Endothelial cell of umbilical vein (primary cell): ENCODE data around the gene TFAP2E. TPM values are rescaled to one million over a fixed set of nuclear protein-coding genes. Genes with fewer than 3 reads are reported as not detected.

ENCODE experiments used
- BruUV-seq: library from RNA; stranded (reverse); fragments of 400-500 nt; replicated peaks from 2 replicates; lab custom pipeline; 2021; lab: Mats Ljungman, UMichigan
- CTCF ChIA-PET: fragments of 300-600, 350-600 bp; sonication (Branson Sonifier 250); formaldehyde crosslinking; loops from one replicate; lab custom pipeline; 2021; ENCODE audit warnings: antibody characterized with exemption, inconsistent platforms; lab: Charles Lee
- POLR2A ChIA-PET: fragments of 300-600, 350-600 bp; sonication (Branson Sonifier 250); formaldehyde crosslinking; loops from one replicate; lab custom pipeline; 2021; ENCODE audit warnings: antibody characterized with exemption, inconsistent platforms; lab: Charles Lee
- DNase-seq: peaks from one replicate; pipeline ENCODE4 v3.0.0-alpha.2; 2011; ENCODE audit warnings: low read depth, low spot score
- FAIRE-seq: peaks from 2 replicates; lab custom pipeline; 2011; peaks lifted over from hg19 to GRCh38; lab: Jason Lieb, UNC
- H2AFZ ChIP-seq: 2 replicates; pipeline ENCODE4 v1.6.0; 2012; ENCODE audit warnings: low read depth, low read length, control low read depth, inconsistent platforms
- H3K27ac ChIP-seq: 2 replicates; pipeline ENCODE4 v1.5.1; 2011; ENCODE audit warnings: low read depth, mild to moderate bottlenecking, control low read depth, low read length, moderate library complexity; ENCODE audit not compliant: insufficient read depth
- H3K27me3 ChIP-seq, 2 experiments: 2 replicates each; pipeline versions ENCODE4 v1.6.0 to v1.6.1; 2011; ENCODE audit warnings: low read length in 2 of 2, mixed read lengths in 1 of 2; ENCODE audit not compliant: control insufficient read depth in 2 of 2, insufficient read depth in 2 of 2
- H3K36me3 ChIP-seq, 2 experiments: 2 replicates in 1 of 2; 3 replicates in 1 of 2; pipeline ENCODE4 v1.5.1; 2011; ENCODE audit warnings: low read length in 2 of 2, mild to moderate bottlenecking in 1 of 2, moderate library complexity in 1 of 2; ENCODE audit not compliant: control insufficient read depth in 2 of 2, insufficient read depth in 2 of 2; ENCODE audit errors: extremely low read depth in 1 of 2
- H3K4me1 ChIP-seq: 3 replicates; pipeline ENCODE4 v1.5.1; 2011; ENCODE audit warnings: mild to moderate bottlenecking, low read length; ENCODE audit not compliant: control insufficient read depth, insufficient read depth; ENCODE audit errors: extremely low read depth
- H3K4me2 ChIP-seq: 2 replicates; pipeline ENCODE4 v1.6.1; 2011; ENCODE audit warnings: low read length, control low read depth, mixed read lengths; ENCODE audit not compliant: insufficient read depth
- H3K4me3 ChIP-seq, 3 experiments: fragments of 200-600 bp in 1 of 3; sonication (generic), shearing (Covaris generic) in 1 of 3; replicated peaks in 1 of 3; 2 replicates each; pipeline ENCODE4 v1.5.1; 2011 to 2016; ENCODE audit warnings: control low read depth in 3 of 3, low read length in 3 of 3, mild to moderate bottlenecking in 2 of 3, inconsistent platforms in 1 of 3, low read depth in 1 of 3, moderate library complexity in 1 of 3; ENCODE audit not compliant: insufficient read depth in 1 of 3
- H3K79me2 ChIP-seq: 2 replicates; pipeline ENCODE4 v1.6.0; 2012; ENCODE audit warnings: low read length, inconsistent platforms; ENCODE audit not compliant: control insufficient read depth, insufficient read depth
- H3K9ac ChIP-seq: replicated peaks from 2 replicates; pipeline ENCODE3; 2011; ENCODE audit warnings: low read length, control low read depth; ENCODE audit not compliant: insufficient read depth; ENCODE audit errors: extremely low read depth
- H3K9me1 ChIP-seq: replicated peaks from 3 replicates; pipeline ENCODE4 v1.6.0; 2011; ENCODE audit warnings: mild to moderate bottlenecking, low read length; ENCODE audit not compliant: control insufficient read depth, insufficient read depth; ENCODE audit errors: extremely low read depth
- H3K9me3 ChIP-seq: replicated peaks from 2 replicates; pipeline ENCODE4 v1.5.1; 2012; ENCODE audit warnings: low read length, inconsistent platforms; ENCODE audit not compliant: control insufficient read depth, insufficient read depth
- H4K20me1 ChIP-seq: replicated peaks from 2 replicates; pipeline ENCODE3; 2011; ENCODE audit warnings: mild to moderate bottlenecking, low read length; ENCODE audit not compliant: control insufficient read depth, insufficient read depth; ENCODE audit errors: extremely low read depth
- CTCF ChIP-seq, 2 donors: IDR thresholded peaks; 1 replicate in 1 of 2; 2 replicates in 1 of 2; pipeline ENCODE4 v1.5.1; 2011; ENCODE audit warnings: low read length in 2 of 2, mild to moderate bottlenecking in 2 of 2, moderate library complexity in 2 of 2, control low read depth in 1 of 2, inconsistent platforms in 1 of 2, low read depth in 1 of 2; ENCODE audit not compliant: insufficient read depth in 1 of 2; ENCODE audit errors: extremely low read depth in 1 of 2
- EZH2 ChIP-seq: IDR thresholded peaks from 2 replicates; pipeline ENCODE4 v1.6.1; 2012; ENCODE audit warnings: borderline replicate concordance, low read depth, mild to moderate bottlenecking, moderate library complexity, low read length, inconsistent platforms; ENCODE audit not compliant: severe bottlenecking
- FOS ChIP-seq: IDR thresholded peaks from 2 replicates; pipeline ENCODE4 v1.6.1; 2011; ENCODE audit warnings: mild to moderate bottlenecking, low read length, moderate library complexity, borderline replicate concordance; ENCODE audit not compliant: insufficient read depth
- MAX ChIP-seq: IDR thresholded peaks from 2 replicates; pipeline ENCODE4 v1.6.1; 2011; ENCODE audit not compliant: insufficient read depth, insufficient read length
- MYC ChIP-seq: IDR thresholded peaks from one replicate; pipeline ENCODE4 v1.6.1; 2011; ENCODE audit warnings: mild to moderate bottlenecking, low read depth, low read length
- POLR2AphosphoS5 ChIP-seq: IDR thresholded peaks from 2 replicates; pipeline ENCODE4 v1.6.1; 2012; ENCODE audit warnings: low read depth, mild to moderate bottlenecking, control low read depth, low read length, moderate library complexity; ENCODE audit not compliant: insufficient read depth
- dilution Hi-C: fragments of 300-500 bp; cut with MboI; formaldehyde crosslinking; loops from one replicate; pipeline ENCODE4 v1.15.0; 2019; ENCODE audit warnings: low sequenced_read_pairs; ENCODE audit not compliant: extremely low pct_ligation_motif_present
- intact Hi-C: fragments of 100-400 bp; cut with micrococcal nuclease; formaldehyde crosslinking; loops from one replicate; pipeline ENCODE4 v1.10.0; 2022
- polyA plus RNA-seq, 4 experiments: library from polyadenylated mRNA; depleted of rRNA in 3 of 4; stranded (reverse) in 3 of 4; unstranded in 1 of 4; fragments of >200 nt; gene quantifications; 2 replicates each; pipeline versions ENCODE4 v1.2.1 to v1.2.3, GENCODE V29; 2011 to 2012; ENCODE audit warnings: missing spikeins in 1 of 4
- total RNA-seq: library from RNA; stranded (reverse); gene quantifications from 2 replicates; pipeline ENCODE4 v1.2.3, GENCODE V29; 2021

Gene TFAP2E
- total and polyA plus RNA-seq, 2 donors (not counting 3 experiments of a cell fraction or from before 2014, with no cell fraction given), result 0.06 TPM; not detected in 1

GRCh38 chr1:35576061-35576765 is 3.1 kb downstream of the TFAP2E start:
- no peaks in the 10 kb centered on the region for H3K36me3 ChIP-seq
- FAIRE-seq (no peak), DNase-seq (no peak)
- H3K4me2 ChIP-seq, result no peak overlapping the region
- H3K9me1 ChIP-seq, result no peaks in the 10 kb centered on the region
- H3K9ac ChIP-seq, result no peak overlapping the region
- BruUV-seq, result no TSS peak
- intact Hi-C loops (no loop called here), dilution Hi-C loops (no loop called here)
- H3K27me3 ChIP-seq, result peaks cover 41 to 63% of the 10 kb centered on the region in 2 experiments
- H3K4me3 ChIP-seq, result no peak overlapping the region
- no peaks in the 10 kb centered on the region for H3K9me3 ChIP-seq
- CTCF ChIA-PET, result interaction anchor here (1.1 kb wide), 2 partner anchors 12 to 139 kb away, joined by 3 to 4 read pairs; no protein-coding TSS in a partner anchor
- peaks cover 9% of the 10 kb centered on the region for H3K4me1 ChIP-seq
- TF ChIP-seq EZH2 (no peak), MYC (no peak), CTCF (IDR thresholded peaks at IDR 0.05; ENCODE audit: extremely low read depth in 1 of 2, insufficient read depth in 1 of 2, low read depth in 1 of 2, low read length in 2 of 2) (no peak), FOS (no peak), POLR2AphosphoS5 (no peak), MAX (no peak)
- H4K20me1 ChIP-seq, result no peaks in the 10 kb centered on the region
- POLR2A ChIA-PET, result no interaction called here
- H2AFZ ChIP-seq, result no peak overlapping the region
- no peaks in the 10 kb centered on the region for H3K79me2 ChIP-seq
- no peak overlapping the region for H3K27ac ChIP-seq
